SU-DHL-6 (cell line): Measurements from ENCODE around the gene UBXN4.

ENCODE experiments used
- H2AFZ ChIP-seq: fragments of 200-600 bp; sonication (generic); 2 replicates; pipeline ENCODE4 v1.6.1; 2014; ENCODE audit warnings: low read depth, mild to moderate bottlenecking, moderate library complexity, mixed read lengths, antibody characterized with exemption, low read length; ENCODE audit not compliant: severe bottlenecking
- H3F3A ChIP-seq: fragments of 200-600 bp; shearing (Covaris generic); 2 replicates; pipeline ENCODE4 v1.6.0; 2016; ENCODE audit warnings: antibody characterized with exemption, mild to moderate bottlenecking; ENCODE audit not compliant: insufficient read depth
- H3K27ac ChIP-seq: fragments of 200-600 bp; sonication (generic); 2 replicates; pipeline ENCODE4 v1.5.1; 2016; ENCODE audit warnings: low read depth, mild to moderate bottlenecking, low read length, moderate library complexity, mixed read lengths
- H3K27me3 ChIP-seq: fragments of 200-600 bp; sonication (generic), shearing (Covaris generic); 2 replicates; pipeline ENCODE4 v1.6.0; 2014; ENCODE audit warnings: mild to moderate bottlenecking, low read length
- H3K36me3 ChIP-seq: fragments of 200-600 bp; sonication (generic); 2 replicates; pipeline ENCODE4 v1.6.1; 2014; ENCODE audit warnings: mild to moderate bottlenecking, low read length, mixed read lengths
- H3K4me2 ChIP-seq: fragments of 300-600, 200-600 bp; shearing (Covaris generic), sonication (generic); 2 replicates; pipeline ENCODE4 v1.6.0; 2014; ENCODE audit warnings: low read length, low read depth, mild to moderate bottlenecking; ENCODE audit not compliant: poor library complexity, severe bottlenecking
- H3K4me3 ChIP-seq: fragments of 200-600 bp; sonication (generic); 2 replicates; pipeline ENCODE4 v1.5.1; 2014; ENCODE audit warnings: antibody characterized with exemption, low read length, mild to moderate bottlenecking, mixed read lengths; ENCODE audit not compliant: insufficient read depth, poor library complexity, severe bottlenecking
- H3K79me2 ChIP-seq: fragments of 200-600 bp; sonication (generic); 2 replicates; pipeline ENCODE4 v1.6.1; 2014; ENCODE audit warnings: mild to moderate bottlenecking, low read length, moderate library complexity; ENCODE audit not compliant: insufficient read depth
- H3K9ac ChIP-seq: fragments of 200-600 bp; sonication (generic); 2 replicates; pipeline ENCODE4 v1.7.0; 2014; ENCODE audit warnings: mild to moderate bottlenecking, low read length
- H3K9me2 ChIP-seq: fragments of 200-600 bp; sonication (generic); replicated peaks from 2 replicates; pipeline ENCODE4 v1.6.1; 2014; ENCODE audit warnings: low read length; ENCODE audit not compliant: insufficient read depth
- H3K9me3 ChIP-seq: fragments of 200-600 bp; sonication (generic); 2 replicates; pipeline ENCODE4 v1.6.1; 2014; ENCODE audit warnings: low read length, mixed read lengths; ENCODE audit not compliant: insufficient read depth
- H4K20me1 ChIP-seq: fragments of 200-600 bp; sonication (generic); 2 replicates; pipeline ENCODE4 v1.6.1; 2014; ENCODE audit warnings: low read depth, mild to moderate bottlenecking, antibody characterized with exemption, low read length, moderate library complexity, mixed read lengths
- CTCF ChIP-seq: fragments of 200-600 bp; sonication (generic); IDR thresholded peaks from one replicate; pipeline ENCODE4 v1.5.1; 2017; ENCODE audit warnings: antibody characterized with exemption, mild to moderate bottlenecking, low read length, moderate library complexity; ENCODE audit not compliant: insufficient read depth, poor library complexity, severe bottlenecking
- EZH2phosphoT487 ChIP-seq: fragments of 200-600 bp; sonication (generic), shearing (Covaris generic); conservative IDR thresholded peaks from 2 replicates; pipeline ENCODE4 v1.6.1; 2018; ENCODE audit warnings: mild to moderate bottlenecking, antibody characterized with exemption, low read length, moderate library complexity, mixed read lengths

UBXN4 gene

GRCh38 chr2:135783439-135783838, 41.8 kb downstream of the UBXN4 start:
- Histone ChIP-seq H3K4me3 (no peak overlapping the region), H3F3A (peaks cover 10% of the 10 kb centered on the region), H4K20me1 (no peaks in the 10 kb centered on the region), H3K9me2 (no peaks in the 10 kb centered on the region), H3K27ac (peak overlapping the region; percentile 88), H3K36me3 (peaks cover 50% of the 10 kb centered on the region), H2AFZ (no peak overlapping the region), H3K9ac (peak overlapping the region; percentile 30; the same call in 1 of the 2 replicates), H3K27me3 (no peaks in the 10 kb centered on the region), H3K4me2 (peak overlapping the region; percentile 54), H3K9me3 (no peaks in the 10 kb centered on the region), H3K79me2 (no peaks in the 10 kb centered on the region)
- TF ChIP-seq EZH2phosphoT487 (no peak), CTCF (no peak)

DNA sequence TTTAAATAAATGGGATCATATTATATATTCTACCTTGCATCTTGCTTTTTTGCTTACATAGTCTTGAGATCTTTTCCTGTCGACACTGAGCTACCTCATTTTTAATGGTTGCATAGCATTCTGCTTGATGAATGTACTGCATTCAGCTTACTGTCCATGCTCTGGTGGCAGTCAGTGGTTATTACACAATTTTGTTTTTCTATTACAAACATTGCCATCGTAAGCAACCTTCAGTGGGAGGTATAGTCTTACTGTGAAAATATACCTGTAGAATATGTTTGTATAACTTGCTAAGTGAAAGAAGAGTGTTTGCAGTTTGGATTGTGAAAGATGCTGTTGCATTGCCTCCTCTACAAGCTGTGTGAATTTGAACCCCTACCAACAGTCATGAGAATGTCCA, 43.4 kb downstream of the UBXN4 start:
- Histone ChIP-seq H3K27me3 (no peaks in the 10 kb centered on the region), H3K4me2 (no peak overlapping the region), H4K20me1 (no peaks in the 10 kb centered on the region), H3K79me2 (no peaks in the 10 kb centered on the region), H3K27ac (no peak overlapping the region), H2AFZ (no peak overlapping the region), H3K36me3 (peaks cover 37% of the 10 kb centered on the region), H3K9me3 (no peaks in the 10 kb centered on the region), H3F3A (peaks cover 10% of the 10 kb centered on the region), H3K4me3 (no peak overlapping the region), H3K9me2 (no peaks in the 10 kb centered on the region), H3K9ac (no peak overlapping the region)
- TF ChIP-seq CTCF (no peak), EZH2phosphoT487 (no peak)

DNA sequence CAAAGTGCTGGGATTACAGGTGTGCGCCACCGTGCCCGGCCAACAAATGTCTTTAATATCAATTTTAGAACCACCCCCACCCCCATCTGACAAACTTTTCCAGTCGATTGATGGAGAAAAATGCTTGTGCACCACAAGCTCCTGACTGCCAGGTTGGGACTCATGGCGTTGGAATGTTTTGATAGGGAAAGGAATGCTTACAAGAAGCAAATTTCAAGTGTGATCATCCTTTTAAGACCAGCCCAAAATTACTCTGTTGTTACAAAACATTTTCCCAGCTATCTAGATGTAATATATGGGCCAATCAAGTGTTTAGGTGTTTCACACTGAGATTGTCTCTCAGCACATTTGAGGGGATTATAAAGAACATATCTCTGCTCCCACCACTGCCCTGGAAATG, 45.2 kb downstream of the UBXN4 start:
- peaks cover 26% of the 10 kb centered on the region for H3K36me3 ChIP-seq

More for the DNA sequence above, 45.2 kb downstream of the UBXN4 start:
- Histone ChIP-seq H3K9ac (no peak overlapping the region), H3K4me2 (no peak overlapping the region), H3K9me3 (no peaks in the 10 kb centered on the region), H3K27ac (no peak overlapping the region), H3K79me2 (no peaks in the 10 kb centered on the region), H3K4me3 (no peak overlapping the region), H3K27me3 (no peaks in the 10 kb centered on the region), H4K20me1 (no peaks in the 10 kb centered on the region), H3K9me2 (no peaks in the 10 kb centered on the region), H2AFZ (no peak overlapping the region), H3F3A (peaks cover 10% of the 10 kb centered on the region)
- no peak for TF ChIP-seq CTCF
- TF ChIP-seq EZH2phosphoT487: no peak
